Epithelial cell of esophagus (primary cell): ENCODE data around the gene OPRM1.

Source experiments
- DNase-seq: peaks from one replicate; pipeline ENCODE4 v3.0.0; 2010; ENCODE audit warnings: low read depth
- H3K4me3 ChIP-seq: 2 replicates; pipeline ENCODE4 v1.5.1; 2011; ENCODE audit warnings: mild to moderate bottlenecking, low read length, control low read depth
- CTCF ChIP-seq: IDR thresholded peaks from 2 replicates; pipeline ENCODE4 v1.5.1; 2011; ENCODE audit warnings: low read depth, mild to moderate bottlenecking, low read length, control low read depth, inconsistent platforms; ENCODE audit not compliant: insufficient read depth; ENCODE audit errors: missing control alignments

OPRM1 gene

DNA sequence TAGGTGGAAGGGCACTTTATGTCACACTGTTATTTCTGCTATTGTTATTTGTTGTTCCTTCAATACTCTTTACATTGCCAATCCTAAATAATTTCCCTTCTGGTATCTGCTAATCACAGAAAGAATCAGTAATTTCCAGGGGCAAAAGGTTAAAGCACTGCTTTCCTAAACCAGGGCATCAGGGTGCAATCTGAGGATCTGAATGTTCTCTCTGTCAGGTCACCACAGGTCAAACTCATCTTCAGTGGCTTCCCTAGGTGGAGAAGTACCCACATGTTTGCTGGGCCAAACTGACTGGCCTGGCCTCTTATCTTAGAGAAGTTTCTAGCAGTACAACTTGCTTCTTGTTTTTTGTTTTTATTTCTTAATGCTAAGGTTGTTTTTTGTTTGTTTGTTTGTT is 118.7 kb downstream of the OPRM1 start:
- DNase-seq, result no peak
- no peak for TF ChIP-seq CTCF
- H3K4me3 ChIP-seq, result no peak overlapping the region

DNA sequence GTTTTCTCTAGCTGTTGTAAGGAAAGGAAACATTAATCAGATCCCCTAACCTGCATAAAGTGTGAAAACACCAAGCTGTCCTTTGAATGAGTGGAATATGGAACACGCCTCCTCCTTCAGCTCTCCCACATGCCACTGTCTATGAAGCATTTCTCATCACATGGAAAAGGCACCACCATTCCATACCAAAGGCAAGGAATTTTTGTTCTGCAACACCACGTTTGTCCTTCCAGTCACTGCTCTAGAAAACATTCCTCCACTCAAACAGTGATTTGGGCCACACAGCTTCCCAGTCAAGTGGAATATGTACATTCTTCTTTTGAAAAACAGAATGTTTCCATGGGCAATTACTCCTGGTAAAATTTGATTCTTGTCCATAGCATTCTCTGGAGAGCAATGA is 120.1 kb downstream of the OPRM1 start:
- no peak overlapping the region for H3K4me3 ChIP-seq
- TF ChIP-seq CTCF, result no peak
- no peak for DNase-seq

GRCh38 chr6:154161689-154162088 is 122.6 kb downstream of the OPRM1 start:
- H3K4me3 ChIP-seq, result no peak overlapping the region
- no peak for DNase-seq
- no peak for TF ChIP-seq CTCF

GRCh38 chr6:154164397-154164796 is 125.4 kb downstream of the OPRM1 start:
- no peak for DNase-seq
- no peak for TF ChIP-seq CTCF
- H3K4me3 ChIP-seq, result no peak overlapping the region

DNA sequence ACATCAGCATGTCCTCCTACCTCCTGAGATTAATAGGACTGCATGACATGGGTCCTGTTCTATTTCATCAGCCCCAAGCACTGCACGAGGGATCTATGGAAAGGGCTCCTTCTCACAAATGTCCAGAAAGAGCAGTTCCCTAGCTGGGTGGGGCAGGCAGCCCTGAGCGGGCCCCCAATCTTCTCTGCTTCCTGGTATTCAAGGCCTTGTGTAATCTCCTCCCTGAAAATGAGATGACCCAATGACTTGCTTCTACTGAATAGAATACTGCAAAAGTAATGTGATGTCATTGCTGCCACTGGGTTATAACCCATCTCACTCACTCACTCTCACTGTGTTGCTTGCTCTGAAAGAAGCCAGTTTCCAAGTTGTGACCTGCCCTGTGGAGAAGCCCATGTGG is 126.4 kb downstream of the OPRM1 start:
- H3K4me3 ChIP-seq, result no peak overlapping the region
- no peak for TF ChIP-seq CTCF
- DNase-seq, result no peak

GRCh38 chr6:154166140-154166539 is 127.1 kb downstream of the OPRM1 start:
- TF ChIP-seq CTCF, result no peak
- no peak overlapping the region for H3K4me3 ChIP-seq
- DNase-seq, result peak; percentile 21

GRCh38 chr6:154167126-154167525 is 128.1 kb downstream of the OPRM1 start:
- no peak overlapping the region for H3K4me3 ChIP-seq
- no peak for TF ChIP-seq CTCF
- no peak for DNase-seq
